ENCODE results near the gene PODN.

- TF ChIP-seq CTCF (IDR thresholded peaks at IDR 0.05) (no peak), POLR2A (IDR thresholded peaks at IDR 0.05) (no peak)
These were observed 45.7 kb downstream of the PODN start for GRCh38 chr1:53107570-53108322.
